ENCODE results near the gene MYCBPAP. TPM values are rescaled to one million over a fixed set of nuclear protein-coding genes. Genes with fewer than 3 reads are reported as not detected.
A peak's percentile ranks its signal among the peaks of the same experiment; 100 is the strongest.

The MYCBPAP gene
- total and polyA plus RNA-seq, 7 donors = 0.05 to 0.99 (median 0.27) TPM; not detected in 2

GRCh38 chr17:50469671-50470305 is 38.5 kb upstream of the MYCBPAP start:
- TF ChIP-seq CTCF (IDR thresholded peaks at IDR 0.05) = no peak
- DNase-seq = no peak
- H3K4me3 ChIP-seq = no peak overlapping the region
- H3K36me3 ChIP-seq (ENCODE audit: insufficient read depth in 1 of 2, low read depth in 1 of 2) = no peaks in the 10 kb centered on the region
- no peaks in the 10 kb centered on the region for H3K27me3 ChIP-seq (ENCODE audit: insufficient read depth in 3 of 3, low read length in 2 of 3)
- H3K9me3 ChIP-seq = no peaks in the 10 kb centered on the region
- 24 to 45% (median 36%) methylated on average over 13 to 19 of the region's 19 CpGs for WGBS, 3 donors
- peak in 3 of 4 donors; percentile 7 to 8 (median 8) for ATAC-seq
- H3K27ac ChIP-seq = peak overlapping the region; percentile 71
- peaks cover 42% of the 10 kb centered on the region for H3K4me1 ChIP-seq
- intact Hi-C loops (cut with DNase I) = loop anchor here in 1 of 2 donors (5.0 kb wide), 2 partner anchors 42 to 107 kb away; partner anchors contain the start of gene ACSF2

GRCh38 chr17:50470426-50470825 is 37.8 kb upstream of the MYCBPAP start:
- peak in 2 of 4 donors; percentile 2 to 17 for ATAC-seq
- intact Hi-C loops (cut with DNase I) = loop anchor here in 1 of 2 donors (5.0 kb wide), 1 partner anchor 43 kb away; the partner anchor contains the start of gene ACSF2
- H3K9me3 ChIP-seq = no peaks in the 10 kb centered on the region
- H3K36me3 ChIP-seq (ENCODE audit: insufficient read depth in 1 of 2, low read depth in 1 of 2) = no peaks in the 10 kb centered on the region
- no peaks in the 10 kb centered on the region for H3K27me3 ChIP-seq (ENCODE audit: insufficient read depth in 3 of 3, low read length in 2 of 3)
- TF ChIP-seq CTCF (IDR thresholded peaks at IDR 0.05) = no peak
- peak overlapping the region; percentile 71 for H3K27ac ChIP-seq
- WGBS, 3 donors = 36 to 55% (median 43%) methylated on average over 6 of the region's 6 CpGs
- H3K4me3 ChIP-seq = no peak overlapping the region
- DNase-seq = no peak
- peaks cover 42% of the 10 kb centered on the region for H3K4me1 ChIP-seq

DNA sequence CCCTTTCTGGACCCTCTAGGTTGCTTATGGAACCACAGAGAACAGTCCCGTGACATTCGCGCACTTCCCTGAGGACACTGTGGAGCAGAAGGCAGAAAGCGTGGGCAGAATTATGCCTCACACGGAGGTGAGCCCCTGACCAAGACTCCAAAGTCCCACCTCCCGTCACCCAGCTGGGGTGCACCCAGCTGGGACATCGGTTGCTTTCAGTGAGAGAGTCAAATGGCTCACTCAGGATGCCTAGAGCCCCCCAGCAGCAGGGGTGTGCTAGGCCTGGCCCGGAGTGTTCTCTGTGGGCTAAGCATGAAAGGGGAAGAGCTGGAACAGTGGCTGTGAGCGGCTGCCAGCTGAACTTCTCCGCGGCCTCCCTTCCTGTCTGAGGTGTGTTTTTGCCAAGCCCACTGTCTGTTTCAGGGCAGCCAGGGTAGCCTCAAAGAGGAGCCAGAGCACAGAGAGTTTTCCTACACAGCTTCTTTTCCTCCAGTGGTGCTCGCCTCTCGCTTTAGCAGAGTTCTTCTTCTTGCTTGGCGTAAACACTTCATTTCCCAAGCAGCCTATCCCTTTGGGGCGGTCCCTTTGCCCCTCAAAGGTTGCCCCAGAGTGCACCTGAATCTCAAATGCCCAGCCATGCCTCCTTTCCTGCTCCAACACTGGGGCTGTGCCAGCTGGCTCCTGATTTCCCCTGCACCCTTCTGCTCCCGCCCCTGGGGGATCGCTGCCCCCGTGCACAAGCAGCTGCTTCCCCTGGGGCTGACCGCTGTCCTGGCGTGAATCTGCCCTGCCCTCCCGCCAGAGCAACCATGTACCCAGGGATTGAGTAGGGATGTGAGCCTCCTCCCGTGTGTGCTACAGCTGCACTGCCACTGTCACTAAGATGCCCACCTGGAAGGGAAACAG is 37.0 kb upstream of the MYCBPAP start:
- 41 to 61% (median 42%) methylated on average over 22 of the region's 22 CpGs for WGBS, 3 donors
- intact Hi-C loops (cut with DNase I) = loop anchor here in 1 of 2 donors (5.0 kb wide), 1 partner anchor 44 kb away; the partner anchor contains the start of gene ACSF2
- H3K4me3 ChIP-seq = no peak overlapping the region
- peaks cover 42% of the 10 kb centered on the region for H3K4me1 ChIP-seq
- peak overlapping the region; percentile 71 for H3K27ac ChIP-seq
- H3K36me3 ChIP-seq (ENCODE audit: insufficient read depth in 1 of 2, low read depth in 1 of 2) = no peaks in the 10 kb centered on the region
- TF ChIP-seq CTCF (IDR thresholded peaks at IDR 0.05) = no peak
- peak in 1 of 2 donors; percentile 61 for DNase-seq
- ATAC-seq = peak in 3 of 4 donors; percentile 13 to 27 (median 18)
- H3K27me3 ChIP-seq (ENCODE audit: insufficient read depth in 3 of 3, low read length in 2 of 3) = no peaks in the 10 kb centered on the region
- H3K9me3 ChIP-seq = no peaks in the 10 kb centered on the region

GRCh38 chr17:50472286-50472685 is 36.0 kb upstream of the MYCBPAP start:
- H3K9me3 ChIP-seq = no peaks in the 10 kb centered on the region
- H3K36me3 ChIP-seq (ENCODE audit: insufficient read depth in 1 of 2, low read depth in 1 of 2) = no peaks in the 10 kb centered on the region
- peak in 3 of 4 donors; percentile 5 to 9 (median 8) for ATAC-seq
- WGBS, 3 donors = 76 to 87% (median 80%) methylated on average over 10 of the region's 10 CpGs
- DNase-seq = no peak
- H3K27me3 ChIP-seq (ENCODE audit: insufficient read depth in 3 of 3, low read length in 2 of 3) = no peaks in the 10 kb centered on the region
- intact Hi-C loops (cut with DNase I) = loop anchor here (2.0 to 5.0 kb wide), 2 partner anchors 45 to 109 kb away; partner anchors contain the start of gene ACSF2 (in 1 of the 2)
- H3K4me3 ChIP-seq = no peak overlapping the region
- H3K27ac ChIP-seq = peak overlapping the region; percentile 71
- TF ChIP-seq CTCF (IDR thresholded peaks at IDR 0.05) = no peak
- H3K4me1 ChIP-seq = peaks cover 42% of the 10 kb centered on the region
